HG02884 (cell line): ENCODE measurements around the gene MCC.

Experiments used
- ATAC-seq: cut with Tn5 transposase; IDR thresholded peaks from one replicate; pipeline ENCODE4 v1.9.1; 2021; ENCODE audit warnings: mild to moderate bottlenecking, moderate library complexity; ENCODE audit not compliant: unreplicated experiment

Gene MCC

DNA sequence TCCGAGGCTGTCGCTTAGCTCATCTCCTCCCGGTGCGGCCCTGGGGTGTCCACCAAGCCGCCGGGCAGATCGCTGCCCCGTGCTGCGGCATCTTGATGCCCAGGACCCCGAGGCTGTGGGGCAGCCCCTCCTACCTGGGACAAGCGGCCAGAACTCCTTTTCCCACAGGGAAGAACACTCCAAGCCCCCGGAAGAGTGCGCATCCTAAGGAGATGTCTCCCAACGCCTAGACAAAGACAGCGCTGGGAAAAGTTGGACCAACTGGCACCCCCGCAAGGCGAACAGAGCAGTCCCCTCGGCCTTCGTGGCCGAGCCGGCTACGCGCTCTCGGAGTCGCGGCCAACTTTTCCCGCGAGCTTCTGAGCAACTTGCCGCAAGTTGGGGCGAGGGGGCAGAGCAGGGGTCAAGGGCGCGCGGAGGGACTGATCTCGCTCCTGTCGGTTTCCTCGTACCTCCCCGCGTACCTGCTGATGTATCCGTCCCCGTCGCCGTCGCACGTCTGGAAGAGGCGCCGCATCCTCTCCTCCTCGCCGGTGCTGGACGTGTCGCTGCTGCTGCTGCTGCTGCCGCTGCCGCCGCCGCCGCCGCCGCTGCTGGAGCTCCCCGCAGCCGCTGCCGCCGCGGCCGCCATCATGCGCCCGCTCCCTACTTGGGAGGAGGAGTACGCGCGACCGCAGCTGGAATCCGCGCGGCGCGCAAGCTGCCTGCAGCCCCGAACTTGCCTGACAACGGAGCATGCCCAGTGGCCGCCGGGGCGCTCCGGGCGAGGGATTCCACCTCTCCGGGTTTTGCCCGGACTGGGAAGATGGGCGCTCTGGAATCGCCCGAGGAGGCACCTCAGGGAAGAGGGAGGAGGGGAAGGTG lies at the start of gene MCC:
Gene MCC (minus strand): TSS at position 673 of the 864 bp plus-strand sequence.
- ATAC-seq, result no peak

- no peak for ATAC-seq
Observed at GRCh38 chr5:113531481-113532159, 43.4 kb upstream of the MCC start.

- no peak for ATAC-seq
Observed at GRCh38 chr5:113527746-113528145, 39.5 kb upstream of the MCC start.

- ATAC-seq, result no peak
Observed at GRCh38 chr5:113526421-113526820, 38.2 kb upstream of the MCC start.

GRCh38 chr5:113524927-113525326 lies 36.7 kb upstream of the MCC start:
- peak; percentile 54 for ATAC-seq

DNA sequence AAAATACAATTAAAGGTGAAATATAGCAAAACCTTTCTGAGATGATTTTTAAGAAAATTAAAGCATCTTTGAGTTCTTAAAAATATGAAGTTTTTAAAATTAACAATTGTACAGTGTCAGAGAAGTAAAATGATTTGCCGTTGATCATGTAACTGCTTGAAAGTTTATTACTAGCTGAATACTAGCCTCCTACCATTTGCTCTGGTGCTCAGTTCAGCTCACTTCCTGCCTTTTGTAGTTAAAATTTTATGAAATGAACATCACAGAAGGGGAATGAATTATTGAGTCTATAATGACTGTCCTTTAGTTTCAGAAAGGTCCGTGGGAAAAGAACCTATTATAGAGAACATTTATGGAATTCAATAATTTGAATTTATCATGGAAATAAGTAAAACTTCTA lies 34.9 kb upstream of the MCC start:
- ATAC-seq, result no peak

DNA sequence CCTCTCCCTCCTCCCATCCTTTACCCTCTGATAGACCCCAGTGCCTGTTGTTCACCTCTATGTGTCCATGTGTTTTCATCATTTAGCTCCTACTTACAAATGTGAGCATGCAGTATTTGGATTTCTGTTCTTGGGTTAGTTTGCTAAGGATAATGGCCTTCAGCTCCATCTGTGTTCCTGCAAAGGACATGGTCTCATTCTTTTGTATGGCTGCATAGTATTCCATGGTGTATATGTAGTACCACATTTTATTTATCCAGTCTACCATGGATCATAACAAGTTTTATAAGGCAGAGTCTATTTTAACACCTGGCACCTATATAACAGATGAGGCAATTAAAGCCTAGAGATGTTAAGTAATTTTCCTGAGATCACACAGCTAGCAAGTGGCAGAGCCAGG lies 32.6 kb upstream of the MCC start:
- ATAC-seq, result no peak

- ATAC-seq, result peak; percentile 70
Observed at GRCh38 chr5:113520429-113520828, 32.2 kb upstream of the MCC start.

DNA sequence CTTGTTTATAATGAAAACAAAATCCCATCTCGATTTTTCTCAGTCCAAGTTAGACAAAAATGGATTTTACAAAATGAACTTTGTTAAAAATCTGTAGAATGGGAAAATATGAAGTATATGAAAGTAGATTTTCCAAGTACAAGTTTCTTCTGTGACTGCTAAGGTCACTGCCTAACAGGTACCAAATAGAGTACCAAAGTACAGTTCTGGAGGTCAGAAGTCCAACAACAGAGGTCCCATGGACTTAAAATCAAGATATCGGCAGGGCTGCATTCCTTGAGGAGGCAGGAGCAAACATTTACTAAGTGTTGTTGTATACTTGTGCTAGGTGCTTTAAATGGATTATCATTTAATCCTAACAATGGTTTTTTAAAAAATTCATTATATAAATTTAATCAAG lies 31.2 kb upstream of the MCC start:
- ATAC-seq, result no peak

DNA sequence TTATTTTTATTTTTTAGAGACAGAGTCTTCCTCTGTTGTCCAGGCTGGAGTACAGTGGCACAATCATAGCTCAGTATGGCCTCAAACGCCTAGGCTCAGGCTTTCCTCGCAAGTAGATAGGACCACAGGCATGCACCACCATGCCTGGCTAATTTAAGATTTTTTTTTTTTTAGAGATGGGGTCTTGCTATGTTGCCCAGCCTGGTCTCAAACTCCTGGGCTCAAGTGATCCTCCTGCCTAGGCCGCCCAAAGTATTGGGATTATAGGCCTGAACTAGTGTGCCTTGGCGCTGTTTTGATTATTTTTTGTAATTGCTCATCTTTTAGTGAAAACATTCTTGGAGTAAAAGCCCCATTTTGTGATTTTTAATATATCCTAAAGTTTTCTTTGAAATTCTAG lies 30.6 kb upstream of the MCC start:
- ATAC-seq, result no peak

- no peak for ATAC-seq
Observed at GRCh38 chr5:113514289-113514635, 26.0 kb upstream of the MCC start.

GRCh38 chr5:113513384-113514288 lies 25.4 kb upstream of the MCC start, which contains the start of gene YTHDC2:
Gene YTHDC2 (plus strand): TSS chr5:113513694. CDS start chr5:113513896, 202 bp downstream.
- peak; percentile 97 for ATAC-seq

- ATAC-seq, result no peak
Observed at GRCh38 chr5:113512341-113512740, 24.1 kb upstream of the MCC start.

GRCh38 chr5:113510836-113511451 lies 22.7 kb upstream of the MCC start:
- peak; percentile 28 for ATAC-seq

GRCh38 chr5:113508756-113509155 lies 20.5 kb upstream of the MCC start:
- no peak for ATAC-seq

DNA sequence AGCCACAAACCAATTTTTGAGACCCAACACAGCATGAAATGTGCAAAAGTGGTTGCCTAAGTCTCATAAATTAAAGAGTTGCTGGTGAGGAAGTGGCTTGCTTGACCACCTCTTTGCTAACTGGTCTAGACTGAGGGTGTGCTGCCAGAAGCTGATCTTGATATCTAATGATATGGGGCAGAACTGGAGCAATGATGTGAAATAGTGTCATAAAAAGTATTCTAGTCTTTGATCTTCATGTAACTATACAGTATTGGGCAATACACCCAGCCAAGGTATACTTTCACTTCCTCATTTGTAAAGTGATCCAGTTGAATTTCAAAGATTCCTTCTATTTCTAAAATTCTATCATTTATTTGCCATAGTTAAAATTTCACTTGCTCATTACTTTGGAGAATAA lies 19.3 kb upstream of the MCC start:
- no peak for ATAC-seq

- ATAC-seq, result no peak
Observed at GRCh38 chr5:113505181-113505580, 16.9 kb upstream of the MCC start.

- ATAC-seq, result no peak
Observed at GRCh38 chr5:113503146-113503545, 14.9 kb upstream of the MCC start.

DNA sequence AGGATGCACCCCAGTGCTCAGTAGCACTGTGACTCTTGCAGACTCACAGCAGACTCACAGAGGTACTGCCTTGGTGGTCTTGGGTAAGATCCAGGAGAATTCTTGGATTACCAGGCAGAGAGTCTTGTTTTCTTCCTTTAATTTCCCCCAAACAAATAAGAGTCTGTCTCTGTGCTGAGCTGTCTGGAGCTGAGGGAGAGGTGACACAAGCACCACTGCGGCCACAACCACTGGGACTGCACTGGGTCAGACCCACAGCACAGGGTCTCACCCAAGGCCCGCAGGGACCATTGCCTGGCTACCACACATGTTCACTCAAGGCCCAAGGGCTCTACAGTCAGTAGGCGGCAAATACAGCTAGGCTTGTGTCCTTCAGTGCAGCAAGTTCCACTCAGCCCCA lies 13.8 kb upstream of the MCC start:
- ATAC-seq, result no peak

GRCh38 chr5:113495422-113495841 lies 7.2 kb upstream of the MCC start:
- ATAC-seq, result no peak

DNA sequence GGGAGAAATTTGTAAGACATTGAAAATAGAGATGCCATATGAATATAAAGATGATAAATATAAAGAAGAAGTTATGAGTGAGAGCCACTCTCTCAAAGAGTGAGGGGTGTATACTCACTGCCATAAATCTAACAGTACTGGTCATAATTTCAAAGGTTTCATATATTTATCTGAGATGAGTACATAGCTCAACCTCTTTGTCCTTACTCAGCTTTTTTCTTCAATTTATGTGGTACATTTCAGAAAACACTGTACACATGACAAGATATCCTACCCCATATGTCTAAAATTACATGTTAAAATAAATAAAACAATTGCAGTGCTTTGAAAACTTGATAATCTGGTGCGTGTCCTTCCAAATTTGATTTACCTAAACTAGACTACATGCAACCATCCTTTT lies 5.2 kb upstream of the MCC start:
- ATAC-seq, result no peak
